A549 (cell line): Measurements from ENCODE around the gene UQCC2. TPM values are rescaled to one million over a fixed set of nuclear protein-coding genes. Genes with fewer than 3 reads are reported as not detected.

Source experiments
- ATAC-seq, 2 experiments: fragments of 200-7000 bp in 1 of 2; fragments of >200 bp in 1 of 2; cut with Nextera tagmentation in 1 of 2; cut with Tn5 transposase in 1 of 2; 3 replicates each; pipeline versions ENCODE4 v1.8.0 to v1.9.1; 2018 to 2020; ENCODE audit warnings: mild to moderate bottlenecking in 1 of 2, moderate library complexity in 1 of 2
- CTCF ChIA-PET: fragments of 300-600 bp; sonication (Branson Sonifier 250); formaldehyde crosslinking; extraction: SDS; loops from one replicate; lab custom pipeline; 2021; ENCODE audit warnings: antibody characterized with exemption, inconsistent platforms; lab: Yijun Ruan, JAX
- POLR2A ChIA-PET: fragments of 350-600 bp; formaldehyde crosslinking; extraction: SDS; loops from one replicate; lab custom pipeline; 2021; ENCODE audit warnings: antibody characterized with exemption, inconsistent platforms; lab: Yijun Ruan, JAX
- DNase-seq, 2 experiments: peaks; one replicate each; pipeline versions ENCODE4 v3.0.0 to v3.0.0-alpha.2; 2011 to 2016; ENCODE audit warnings: low read depth in 1 of 2, low spot score in 1 of 2
- FAIRE-seq: peaks from 2 replicates; lab custom pipeline; 2011; peaks lifted over from hg19 to GRCh38; lab: Jason Lieb, UNC
- H3K27ac ChIP-seq, 2 experiments: fragments of >200 bp; sonication (Bioruptor Twin); formaldehyde crosslinking; 3 replicates each; pipeline ENCODE4 v1.5.1; 2016 to 2017
- H3K4me1 ChIP-seq: fragments of >200 bp; sonication (Bioruptor Twin); formaldehyde crosslinking; 3 replicates; pipeline ENCODE4 v1.6.1; 2016
- H3K4me2 ChIP-seq: fragments of >200 bp; sonication (Bioruptor Twin); formaldehyde crosslinking; 3 replicates; pipeline ENCODE4 v1.6.1; 2016
- H3K4me3 ChIP-seq: fragments of >200 bp; sonication (Bioruptor Twin); formaldehyde crosslinking; 3 replicates; pipeline ENCODE4 v1.5.1; 2016
- H3K9me3 ChIP-seq: fragments of >200 bp; sonication (Bioruptor Twin); formaldehyde crosslinking; 3 replicates; pipeline ENCODE4 v1.6.1; 2016
- ATOH8 ChIP-seq: fragments of 250-450 bp; sonication (Bioruptor Pico); IDR thresholded peaks from 2 replicates; pipeline ENCODE4 v1.5.0; 2020; ENCODE audit warnings: low read depth, mild to moderate bottlenecking, moderate library complexity
- EHMT2 ChIP-seq: fragments of 200-600 bp; sonication (generic); IDR thresholded peaks from 2 replicates; pipeline ENCODE4 v1.6.1; 2016; ENCODE audit warnings: antibody characterized with exemption, low read depth, mild to moderate bottlenecking, moderate library complexity
- EP300 ChIP-seq, 2 experiments: fragments of >200 bp; sonication (Bioruptor Twin); formaldehyde crosslinking; IDR thresholded peaks; 2 replicates in 1 of 2; 3 replicates in 1 of 2; pipeline ENCODE4 v1.6.1; 2016 to 2017
- ESRRA ChIP-seq: fragments of 150-350 bp; IDR thresholded peaks from 2 replicates; pipeline ENCODE4 v1.6.1; 2014; ENCODE audit warnings: mild to moderate bottlenecking, low read length, borderline replicate concordance
- FOSB ChIP-seq: fragments of 250-450 bp; sonication (Bioruptor Pico); IDR thresholded peaks from 2 replicates; pipeline ENCODE4 v1.5.0; 2020; ENCODE audit warnings: mild to moderate bottlenecking, moderate library complexity
- FOSL2 ChIP-seq, 2 experiments: fragments of 450-650 bp in 1 of 2; fragments of >200 bp in 1 of 2; sonication (Bioruptor Twin) in 1 of 2; formaldehyde crosslinking; IDR thresholded peaks; 2 replicates each; pipeline versions ENCODE4 v1.5.0 to v1.6.1; 2016 to 2020; ENCODE audit warnings: mild to moderate bottlenecking in 1 of 2, moderate library complexity in 1 of 2
- FOXS1 ChIP-seq: fragments of 250-450 bp; sonication (Bioruptor Pico); IDR thresholded peaks from 2 replicates; pipeline ENCODE4 v1.5.0; 2020; ENCODE audit warnings: mild to moderate bottlenecking, moderate library complexity
- HDAC2 ChIP-seq: fragments of 200-600 bp; sonication (generic); IDR thresholded peaks from 2 replicates; pipeline ENCODE4 v1.6.1; 2016
- HEYL ChIP-seq: fragments of 250-450 bp; sonication (Bioruptor Pico); IDR thresholded peaks from 2 replicates; pipeline ENCODE4 v1.8.0; 2021; ENCODE audit warnings: mild to moderate bottlenecking, moderate library complexity
- HMGXB4 ChIP-seq: fragments of 250-450 bp; sonication (Bioruptor Pico); IDR thresholded peaks from 2 replicates; pipeline ENCODE4 v1.5.0; 2021; ENCODE audit warnings: mild to moderate bottlenecking, moderate library complexity, borderline replicate concordance
- HOXB5 ChIP-seq: fragments of 250-450 bp; sonication (Bioruptor Pico); IDR thresholded peaks from 2 replicates; pipeline ENCODE4 v1.5.0; 2020; ENCODE audit warnings: mild to moderate bottlenecking, moderate library complexity
- JUN ChIP-seq, 2 experiments: fragments of >200 bp; sonication (Bioruptor Twin); formaldehyde crosslinking; IDR thresholded peaks; 2 replicates in 1 of 2; 3 replicates in 1 of 2; pipeline ENCODE4 v1.6.1; 2016 to 2017
- JUNB ChIP-seq: fragments of >200 bp; sonication (Bioruptor Twin); formaldehyde crosslinking; IDR thresholded peaks from 2 replicates; pipeline ENCODE4 v1.6.1; 2016
- KDM5A ChIP-seq: fragments of 200-600 bp; sonication (generic); IDR thresholded peaks from 2 replicates; pipeline ENCODE4 v1.6.1; 2016; ENCODE audit warnings: antibody characterized with exemption, mild to moderate bottlenecking
- MAX ChIP-seq: IDR thresholded peaks from 2 replicates; pipeline ENCODE4 v1.6.1; 2012
- MAZ ChIP-seq: fragments of 150-350 bp; IDR thresholded peaks from 2 replicates; pipeline ENCODE4 v1.6.1; 2014; ENCODE audit warnings: antibody characterized with exemption, low read depth, low read length, borderline replicate concordance
- MYC ChIP-seq: IDR thresholded peaks from 2 replicates; pipeline ENCODE4 v1.6.1; 2012; ENCODE audit warnings: mild to moderate bottlenecking, inconsistent platforms, low read length, improper control_type of control experiment, borderline replicate concordance
- RARB ChIP-seq: fragments of 250-450 bp; sonication (Bioruptor Pico); IDR thresholded peaks from 2 replicates; pipeline ENCODE4 v1.8.0; 2021; ENCODE audit warnings: mild to moderate bottlenecking, moderate library complexity
- TFCP2L1 ChIP-seq: fragments of 250-450 bp; sonication (Bioruptor Pico); IDR thresholded peaks from 2 replicates; pipeline ENCODE4 v1.5.0; 2021; ENCODE audit warnings: mild to moderate bottlenecking
- ZC3H11A ChIP-seq: fragments of 450-650 bp; IDR thresholded peaks from 2 replicates; pipeline ENCODE4 v1.6.1; 2014; ENCODE audit warnings: antibody characterized with exemption, mild to moderate bottlenecking
- ZFP36 ChIP-seq: fragments of 450-650 bp; IDR thresholded peaks from 2 replicates; pipeline ENCODE4 v1.6.1; 2014; ENCODE audit warnings: borderline replicate concordance; ENCODE audit not compliant: partially characterized antibody
- ZNF302 ChIP-seq: fragments of 250-450 bp; sonication (Bioruptor Pico); IDR thresholded peaks from 2 replicates; pipeline ENCODE4 v1.9.0; 2021; ENCODE audit warnings: inconsistent platforms, mild to moderate bottlenecking, moderate library complexity
- WGBS: methylation state at CpG from one replicate; pipeline ENCODE4 v1.1.6; 2017; ENCODE audit errors: missing lambda C conversion rate; 5-methylcytosine and 5-hydroxymethylcytosine counted together
- polyA plus RNA-seq, 4 experiments: library from polyadenylated mRNA; depleted of rRNA in 3 of 4; stranded (reverse); fragments of >200 nt; fragmentation: RNase III in 1 of 4; extraction: RNeasy Plus Mini Kit Qiagen cat#74134 plus additional on column Dnase treatment in 1 of 4; gene quantifications; 2 replicates in 3 of 4; 3 replicates in 1 of 4; pipeline ENCODE4 v1.2.3, GENCODE V29; 2011 to 2017

UQCC2 gene
- polyA plus RNA-seq, 2 of the 4 experiments (the other 2 are of a cell fraction) = 65.5 to 82.0 TPM

GRCh38 chr6:33678233-33678931, 33.1 kb downstream of the UQCC2 start (continued):
- TF ChIP-seq FOSB (CRISPR knock-in tag) (no peak), EP300 (IDR thresholded peaks at IDR 0.05) (no peak)

GRCh38 chr6:33677689-33678088, 33.8 kb downstream of the UQCC2 start:
- Histone ChIP-seq H3K4me3 (no peak overlapping the region), H3K4me1 (peaks cover 54% of the 10 kb centered on the region), H3K4me2 (peak overlapping the region; percentile 68), H3K9me3 (no peaks in the 10 kb centered on the region), H3K27ac (peak overlapping the region; percentile 73 to 92)
- DNase-seq (no peak), FAIRE-seq (no peak), ATAC-seq (no peak)
- WGBS = 77% methylated on average over 2 of the region's 2 CpGs
- ChIA-PET POLR2A (no interaction called here), CTCF (interaction anchor here (1.0 to 2.0 kb wide), 2 partner anchors 23 to 93 kb away, joined by 3 to 6 read pairs; no protein-coding TSS in a partner anchor)
- peak; percentile 42; the same call in 1 of the 2 replicates for TF ChIP-seq ESRRA
- no peak for TF ChIP-seq RARB (CRISPR knock-in tag)
- TF ChIP-seq MAX = no peak

GRCh38 chr6:33677143-33677660, 34.3 kb downstream of the UQCC2 start:
- 39% methylated on average over 8 of the region's 8 CpGs for WGBS
- TF ChIP-seq FOSL2 (IDR thresholded peaks at IDR 0.05) (no peak), FOSL2 (CRISPR knock-in tag; IDR thresholded peaks at IDR 0.05) (peak; percentile 33; the same call in 1 of the 2 replicates), EP300 (IDR thresholded peaks at IDR 0.05) (no peak)
- TF ChIP-seq, all 56 proteins: peak for 1
- DNase-seq (no peak), ATAC-seq (peak in 1 of 2 experiments; percentile 11; a peak in 2 of 6 replicates), FAIRE-seq (no peak)
- Histone ChIP-seq H3K4me2 (peak overlapping the region; percentile 68), H3K9me3 (no peaks in the 10 kb centered on the region), H3K27ac (peak overlapping the region; percentile 73 to 92), H3K4me1 (peaks cover 59% of the 10 kb centered on the region), H3K4me3 (no peak overlapping the region)
- CTCF ChIA-PET = interaction anchor here (1.0 to 2.0 kb wide), 4 partner anchors 11 to 92 kb away, joined by 3 to 10 read pairs (median 4); no protein-coding TSS in a partner anchor
- POLR2A ChIA-PET = no interaction called here

- CTCF ChIA-PET = interaction anchor here (1.2 to 2.0 kb wide), 3 partner anchors 10 to 25 kb away, joined by 3 to 10 read pairs (median 3); no protein-coding TSS in a partner anchor
- Histone ChIP-seq H3K4me3 (no peak overlapping the region), H3K9me3 (no peaks in the 10 kb centered on the region)
- POLR2A ChIA-PET = no interaction called here
- no peak for DNase-seq
- 71% methylated on average over 15 of the region's 15 CpGs for WGBS
- TF ChIP-seq ATOH8 (CRISPR knock-in tag) (no peak), ZNF302 (CRISPR knock-in tag) (no peak), ZFP36 (peak; percentile 67)
- TF ChIP-seq, all 56 proteins: peak for 1
- FAIRE-seq (no peak), ATAC-seq (no peak)
- H3K4me1 ChIP-seq = peaks cover 65% of the 10 kb centered on the region
- H3K27ac ChIP-seq = peak overlapping the region; percentile 73 to 92
- H3K4me2 ChIP-seq = peak overlapping the region; percentile 68
These were observed 34.9 kb downstream of the UQCC2 start for GRCh38 chr6:33676416-33677142.

GRCh38 chr6:33675968-33676367, 35.5 kb downstream of the UQCC2 start:
- H3K27ac ChIP-seq = peak overlapping the region; percentile 73 to 92

More at GRCh38 chr6:33675968-33676367, 35.5 kb downstream of the UQCC2 start:
- H3K4me2 ChIP-seq = peak overlapping the region; percentile 68
- TF ChIP-seq HEYL (CRISPR knock-in tag) = no peak
- TF ChIP-seq MAZ = no peak
- TF ChIP-seq HMGXB4 = no peak
- TF ChIP-seq ZC3H11A = no peak
- no peak for TF ChIP-seq FOXS1 (CRISPR knock-in tag)
- TF ChIP-seq KDM5A = no peak
- no peak for TF ChIP-seq MYC
- no peak for TF ChIP-seq JUN (IDR thresholded peaks at IDR 0.05)
- TF ChIP-seq HOXB5 (CRISPR knock-in tag) = no peak
- no peak for TF ChIP-seq MAX
- TF ChIP-seq TFCP2L1 (CRISPR knock-in tag) = no peak
- no peak for TF ChIP-seq EHMT2
- TF ChIP-seq JUNB = no peak
- TF ChIP-seq HDAC2 = no peak
- TF ChIP-seq, all 56 proteins: peak for 0
- WGBS = 79% methylated on average over 7 of the region's 7 CpGs
- H3K4me3 ChIP-seq = no peak overlapping the region
- DNase-seq (no peak), ATAC-seq (no peak), FAIRE-seq (no peak)
- POLR2A ChIA-PET = no interaction called here
- H3K9me3 ChIP-seq = no peaks in the 10 kb centered on the region
- H3K4me1 ChIP-seq = peaks cover 72% of the 10 kb centered on the region
- CTCF ChIA-PET = interaction anchor here (1.2 to 2.0 kb wide), 3 partner anchors 10 to 26 kb away, joined by 3 to 10 read pairs (median 3); no protein-coding TSS in a partner anchor
